Keratinocyte (primary cell): ENCODE results near the gene AJM1.

Experiments
- CTCF ChIP-seq, 3 experiments: IDR thresholded peaks in 1 of 3; conservative IDR thresholded peaks in 1 of 3; optimal IDR thresholded peaks in 1 of 3; 2 replicates in 2 of 3; 3 replicates in 1 of 3; pipeline versions ENCODE3 to v1.5.1; 2011; ENCODE audit warnings: low read length in 3 of 3, mild to moderate bottlenecking in 3 of 3, moderate library complexity in 2 of 3, control low read depth in 1 of 3, inconsistent platforms in 1 of 3; ENCODE audit not compliant: insufficient read depth in 2 of 3; ENCODE audit errors: extremely low read depth in 1 of 3
- EZH2 ChIP-seq: IDR thresholded peaks from one replicate; pipeline ENCODE4 v1.6.1; 2012; ENCODE audit warnings: inconsistent platforms, mild to moderate bottlenecking, low read length, moderate library complexity

DNA sequence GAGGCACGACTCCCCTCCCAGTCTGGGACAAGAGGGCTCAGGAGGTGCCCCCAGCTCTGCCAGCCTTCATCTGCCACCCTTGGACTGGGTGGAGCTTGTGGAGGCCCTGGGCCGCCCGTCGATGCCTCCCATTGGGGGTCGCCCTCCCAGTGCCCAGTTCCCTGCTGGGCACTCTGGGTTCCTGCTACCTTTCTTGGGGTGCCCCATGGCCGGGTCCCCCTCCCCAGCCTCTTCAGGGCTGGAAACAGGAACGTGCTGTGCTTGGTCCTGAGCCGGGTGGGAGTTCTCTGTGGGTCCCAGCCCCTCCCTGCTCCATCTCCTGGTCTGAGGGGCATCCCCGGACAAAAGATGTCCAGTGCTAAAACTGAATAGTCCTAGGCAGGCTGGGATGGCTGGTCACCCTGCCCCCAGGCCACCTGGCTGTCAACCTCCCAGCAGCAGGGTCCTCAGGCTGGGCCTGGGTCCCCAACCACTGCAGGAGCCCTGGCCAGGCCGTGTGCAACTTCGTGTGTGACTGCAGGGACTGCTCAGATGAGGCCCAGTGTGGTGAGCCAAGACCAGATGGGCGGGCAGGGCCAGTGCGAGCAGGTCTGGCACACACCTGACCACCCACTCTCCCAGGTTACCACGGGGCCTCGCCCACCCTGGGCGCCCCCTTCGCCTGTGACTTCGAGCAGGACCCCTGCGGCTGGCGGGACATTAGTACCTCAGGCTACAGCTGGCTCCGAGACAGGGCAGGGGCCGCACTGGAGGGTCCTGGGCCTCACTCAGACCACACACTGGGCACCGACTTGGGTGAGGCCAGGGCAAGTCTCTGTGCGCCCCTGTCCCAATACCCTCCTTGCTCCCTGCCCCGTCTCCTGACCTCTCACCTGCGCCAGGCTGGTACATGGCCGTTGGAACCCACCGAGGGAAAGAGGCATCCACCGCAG is 10.7 kb downstream of the AJM1 start:
- TF ChIP-seq CTCF (optimal IDR thresholded peaks at IDR 0.05 in 1 of 3, IDR thresholded peaks at IDR 0.05 in 1 of 3, conservative IDR thresholded peaks at IDR 0.05 in 1 of 3; ENCODE audit: extremely low read depth in 1 of 3, insufficient read depth in 2 of 3, low read length in 3 of 3) (no peak), EZH2 (no peak)
